K562 (cell line): ENCODE results near the gene KCNJ9. TPM values are rescaled to one million over a fixed set of nuclear protein-coding genes. Genes with fewer than 3 reads are reported as not detected.

ENCODE experiments used
- NR2C2 ChIP-seq, 2 experiments: fragments of 200-800 bp in 1 of 2; sonication (Bioruptor generic) in 1 of 2; sonication (generic) in 1 of 2; formaldehyde crosslinking in 1 of 2; IDR thresholded peaks; 2 replicates each; pipeline versions ENCODE4 v1.6.1 to v1.8.0; 2016 to 2022; ENCODE audit warnings: mild to moderate bottlenecking in 1 of 2, missing compliant biosample characterization in 1 of 2, missing genetic modification characterization in 1 of 2, missing genetic modification reagents in 1 of 2
- SLC30A9 ChIP-seq: fragments of 250-450 bp; sonication (Bioruptor Pico); IDR thresholded peaks from 2 replicates; pipeline ENCODE4 v1.8.0; 2022; ENCODE audit warnings: mild to moderate bottlenecking, moderate library complexity
- TRIM24 ChIP-seq, 2 experiments: fragments of 450-650 bp; IDR thresholded peaks; 2 replicates each; pipeline ENCODE4 v1.6.1; 2016
- polyA plus RNA-seq, 8 experiments: library from polyadenylated mRNA; depleted of rRNA in 4 of 8; stranded (reverse) in 5 of 8; unstranded in 3 of 8; fragments of >200 nt; fragmentation: Nextera tagmentation in 2 of 8; fragmentation: Illumina TruSeq in 1 of 8; extraction: Ambion mirVana in 2 of 8; extraction: Trizol in 1 of 8; gene quantifications; 2 replicates each; pipeline versions ENCODE4 v1.2.1 to v1.2.3, GENCODE V29; 2011 to 2014; ENCODE audit warnings: inconsistent platforms in 1 of 8, missing spikeins in 1 of 8
- total RNA-seq, 7 experiments: library from RNA; depleted of rRNA in 6 of 7; stranded (reverse); fragments of >200 nt in 6 of 7; fragmentation: Illumina TruSeq in 2 of 7; extraction: Trizol in 2 of 7; gene quantifications; 2 replicates each; pipeline versions ENCODE4 v1.2.1 to v1.2.3, GENCODE V29; 2011 to 2021; ENCODE audit warnings: low replicate concordance in 1 of 7
- TF ChIP-seq, protein P1 (sequence below), 2 experiments: fragments of 450-650 bp in 1 of 2; sonication (generic) in 1 of 2; formaldehyde crosslinking in 1 of 2; IDR thresholded peaks in 1 of 2; conservative IDR thresholded peaks in 1 of 2; 2 replicates each; pipeline versions ENCODE4 v1.6.1 to v1.8.1; 2016 to 2023; ENCODE audit warnings: mild to moderate bottlenecking in 2 of 2, moderate library complexity in 2 of 2, inconsistent platforms in 1 of 2, missing genetic modification reagents in 1 of 2
- TF ChIP-seq, protein P2 (sequence below), 3 experiments: IDR thresholded peaks in 2 of 3; conservative IDR thresholded peaks in 1 of 3; 2 replicates each; pipeline ENCODE4 v1.5.1; 2011 to 2012; ENCODE audit warnings: low read length in 3 of 3, mild to moderate bottlenecking in 3 of 3, control low read depth in 2 of 3, improper control_type of control experiment in 1 of 3, inconsistent platforms in 1 of 3, low read depth in 1 of 3, mixed read lengths in 1 of 3, moderate library complexity in 1 of 3; ENCODE audit not compliant: insufficient read depth in 2 of 3

KCNJ9 gene
- total and polyA plus RNA-seq, 9 of the 15 experiments (the other 6 are each of a cell fraction or from before 2014, with no cell fraction given): not detected

DNA sequence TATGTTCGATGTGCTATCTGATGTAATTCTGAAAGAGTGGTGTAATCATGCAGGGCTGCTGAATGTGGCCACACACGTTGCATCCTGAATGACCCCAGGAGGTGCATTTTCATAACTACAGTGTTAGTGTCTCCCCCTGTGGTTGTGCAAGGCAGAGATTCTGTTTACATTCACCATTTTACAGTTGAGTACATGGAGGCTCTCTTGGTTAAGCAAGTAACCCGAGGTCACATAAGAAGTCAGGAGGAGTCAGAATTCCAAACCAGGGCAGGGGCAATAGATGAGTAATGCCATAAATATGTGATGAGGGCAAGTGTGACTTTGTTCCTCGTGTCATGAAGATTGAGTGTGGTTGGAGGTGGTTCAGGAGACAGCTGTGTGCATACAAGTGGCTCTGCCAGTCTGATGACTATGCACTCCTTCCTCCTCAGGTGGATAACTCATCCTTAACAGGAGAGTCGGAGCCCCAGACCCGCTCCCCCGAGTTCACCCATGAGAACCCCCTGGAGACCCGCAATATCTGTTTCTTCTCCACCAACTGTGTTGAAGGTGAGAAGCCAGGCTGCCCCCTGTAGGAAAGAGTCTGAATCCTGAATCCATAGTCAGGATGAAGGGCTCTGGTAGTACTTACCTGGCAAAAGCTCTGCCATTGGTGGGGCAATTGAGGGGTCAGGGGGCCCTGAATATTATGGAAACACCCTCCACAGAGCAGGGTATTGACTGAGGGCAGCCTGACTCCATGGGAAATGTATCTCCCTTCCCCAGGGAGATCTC is 43.6 kb downstream of the KCNJ9 start (continued):
- TF ChIP-seq, protein P1, sequence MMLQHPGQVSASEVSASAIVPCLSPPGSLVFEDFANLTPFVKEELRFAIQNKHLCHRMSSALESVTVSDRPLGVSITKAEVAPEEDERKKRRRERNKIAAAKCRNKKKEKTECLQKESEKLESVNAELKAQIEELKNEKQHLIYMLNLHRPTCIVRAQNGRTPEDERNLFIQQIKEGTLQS (IDR thresholded peaks at IDR 0.05): peak; percentile 27; the same call in 1 of the 2 replicates
- TF ChIP-seq, protein P1 (CRISPR knock-in tag; conservative IDR thresholded peaks at IDR 0.05): no peak
- peak; percentile 10 to 16; a peak in 2 of 4 replicates for TF ChIP-seq TRIM24 (IDR thresholded peaks at IDR 0.05)
- no peak for TF ChIP-seq NR2C2 (CRISPR knock-in tag; IDR thresholded peaks at IDR 0.05)
- peak; percentile 56; the same call in 1 of the 2 replicates for TF ChIP-seq NR2C2 (tag; IDR thresholded peaks at IDR 0.05)
- TF ChIP-seq, protein P2, sequence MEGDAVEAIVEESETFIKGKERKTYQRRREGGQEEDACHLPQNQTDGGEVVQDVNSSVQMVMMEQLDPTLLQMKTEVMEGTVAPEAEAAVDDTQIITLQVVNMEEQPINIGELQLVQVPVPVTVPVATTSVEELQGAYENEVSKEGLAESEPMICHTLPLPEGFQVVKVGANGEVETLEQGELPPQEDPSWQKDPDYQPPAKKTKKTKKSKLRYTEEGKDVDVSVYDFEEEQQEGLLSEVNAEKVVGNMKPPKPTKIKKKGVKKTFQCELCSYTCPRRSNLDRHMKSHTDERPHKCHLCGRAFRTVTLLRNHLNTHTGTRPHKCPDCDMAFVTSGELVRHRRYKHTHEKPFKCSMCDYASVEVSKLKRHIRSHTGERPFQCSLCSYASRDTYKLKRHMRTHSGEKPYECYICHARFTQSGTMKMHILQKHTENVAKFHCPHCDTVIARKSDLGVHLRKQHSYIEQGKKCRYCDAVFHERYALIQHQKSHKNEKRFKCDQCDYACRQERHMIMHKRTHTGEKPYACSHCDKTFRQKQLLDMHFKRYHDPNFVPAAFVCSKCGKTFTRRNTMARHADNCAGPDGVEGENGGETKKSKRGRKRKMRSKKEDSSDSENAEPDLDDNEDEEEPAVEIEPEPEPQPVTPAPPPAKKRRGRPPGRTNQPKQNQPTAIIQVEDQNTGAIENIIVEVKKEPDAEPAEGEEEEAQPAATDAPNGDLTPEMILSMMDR (IDR thresholded peaks at IDR 0.05 in 2 of 3, conservative IDR thresholded peaks at IDR 0.05 in 1 of 3; ENCODE audit: insufficient read depth in 2 of 3, low read depth in 1 of 3, low read length in 3 of 3): peak in 2 of 3 experiments; percentile 11 to 13; a peak in 2 of 6 replicates
- TF ChIP-seq SLC30A9 (CRISPR knock-in tag): no peak
